Measurements from ENCODE around the gene SHPK.

The SHPK gene

DNA sequence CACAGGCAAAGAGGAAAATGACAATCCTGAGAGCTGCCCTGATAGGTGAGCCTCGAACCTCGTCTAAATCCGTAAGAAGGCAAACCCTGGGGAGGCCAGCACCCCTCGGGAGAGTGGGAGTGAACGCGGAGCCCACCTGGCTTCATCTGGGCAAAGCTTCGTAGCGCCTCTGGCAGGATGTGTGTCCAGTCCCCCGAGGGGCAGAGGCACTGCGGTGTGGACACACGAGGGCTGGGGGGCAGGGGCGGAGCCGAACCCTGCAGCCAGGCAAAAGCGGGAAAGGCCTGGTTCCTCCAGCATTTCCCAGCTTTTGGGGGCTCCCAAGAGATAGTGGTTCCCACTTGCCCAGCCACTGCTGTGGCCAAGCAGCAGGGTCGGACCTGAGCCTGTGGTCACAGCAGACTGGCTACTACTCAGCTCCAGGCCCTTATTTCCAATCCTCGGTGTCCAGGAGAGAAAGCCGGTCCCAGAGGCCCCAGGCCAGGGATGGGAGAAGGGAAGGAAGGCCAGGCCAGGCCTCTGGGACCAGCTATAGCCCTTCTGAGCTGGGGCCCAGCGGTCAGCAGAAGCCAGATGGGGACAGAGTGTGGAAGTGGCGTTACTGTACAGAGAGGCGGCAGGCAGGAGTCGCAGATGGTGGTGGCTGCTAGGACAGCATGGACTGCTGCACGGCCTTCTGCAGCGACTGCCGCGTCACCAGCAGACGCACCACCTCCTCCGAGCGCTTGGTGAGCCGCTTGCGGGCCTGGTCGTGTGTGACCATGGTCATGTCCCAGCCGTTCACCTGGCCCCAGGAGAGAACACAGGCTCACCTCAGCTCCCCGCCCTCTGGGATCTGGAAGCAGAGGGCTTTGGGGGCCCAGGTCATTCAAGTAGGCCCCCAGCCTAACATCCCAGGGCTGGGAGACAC lies 27.3 kb upstream of the SHPK start:
- no peak for DNase-seq (ENCODE audit: low spot score)
- TF ChIP-seq, protein P1, sequence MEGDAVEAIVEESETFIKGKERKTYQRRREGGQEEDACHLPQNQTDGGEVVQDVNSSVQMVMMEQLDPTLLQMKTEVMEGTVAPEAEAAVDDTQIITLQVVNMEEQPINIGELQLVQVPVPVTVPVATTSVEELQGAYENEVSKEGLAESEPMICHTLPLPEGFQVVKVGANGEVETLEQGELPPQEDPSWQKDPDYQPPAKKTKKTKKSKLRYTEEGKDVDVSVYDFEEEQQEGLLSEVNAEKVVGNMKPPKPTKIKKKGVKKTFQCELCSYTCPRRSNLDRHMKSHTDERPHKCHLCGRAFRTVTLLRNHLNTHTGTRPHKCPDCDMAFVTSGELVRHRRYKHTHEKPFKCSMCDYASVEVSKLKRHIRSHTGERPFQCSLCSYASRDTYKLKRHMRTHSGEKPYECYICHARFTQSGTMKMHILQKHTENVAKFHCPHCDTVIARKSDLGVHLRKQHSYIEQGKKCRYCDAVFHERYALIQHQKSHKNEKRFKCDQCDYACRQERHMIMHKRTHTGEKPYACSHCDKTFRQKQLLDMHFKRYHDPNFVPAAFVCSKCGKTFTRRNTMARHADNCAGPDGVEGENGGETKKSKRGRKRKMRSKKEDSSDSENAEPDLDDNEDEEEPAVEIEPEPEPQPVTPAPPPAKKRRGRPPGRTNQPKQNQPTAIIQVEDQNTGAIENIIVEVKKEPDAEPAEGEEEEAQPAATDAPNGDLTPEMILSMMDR (conservative IDR thresholded peaks at IDR 0.05; ENCODE audit: low read depth) = no peak
- POLR2A ChIA-PET (ENCODE audit: low non-redundant PET) = no interaction called here
- CTCF ChIA-PET = no interaction called here
- peak overlapping the region; percentile 92 for H3K27ac ChIP-seq

GRCh38 chr17:3660311-3660891 lies 24.4 kb upstream of the SHPK start:
- TF ChIP-seq, protein P1 (conservative IDR thresholded peaks at IDR 0.05; ENCODE audit: low read depth) = no peak
- POLR2A ChIA-PET (ENCODE audit: low non-redundant PET) = interaction anchor here (0.6 to 1.0 kb wide), 2 partner anchors 24 to 954 kb away, joined by 3 to 5 read pairs; partner anchors contain the start of genes CTNS and SHPK
- peak overlapping the region; percentile 92 for H3K27ac ChIP-seq
- CTCF ChIA-PET = interaction anchor here (0.5 kb wide), 1 partner anchor 832 kb away, joined by 3 read pairs; no protein-coding TSS in a partner anchor
- DNase-seq (ENCODE audit: low spot score) = no peak

- H3K27ac ChIP-seq = peak overlapping the region; percentile 92
- peak; percentile 60 for DNase-seq (ENCODE audit: low spot score)
- ChIA-PET POLR2A (ENCODE audit: low non-redundant PET) (interaction anchor here (0.5 to 1.0 kb wide), 2 partner anchors 23 to 835 kb away, joined by 5 to 6 read pairs; partner anchors contain the start of genes CTNS and SHPK), CTCF (interaction anchor here (0.5 kb wide), 1 partner anchor 832 kb away, joined by 3 read pairs; no protein-coding TSS in a partner anchor)
- TF ChIP-seq, protein P1 (conservative IDR thresholded peaks at IDR 0.05; ENCODE audit: low read depth) = no peak
Measured at GRCh38 chr17:3659541-3660111, 23.6 kb upstream of the SHPK start.

DNA sequence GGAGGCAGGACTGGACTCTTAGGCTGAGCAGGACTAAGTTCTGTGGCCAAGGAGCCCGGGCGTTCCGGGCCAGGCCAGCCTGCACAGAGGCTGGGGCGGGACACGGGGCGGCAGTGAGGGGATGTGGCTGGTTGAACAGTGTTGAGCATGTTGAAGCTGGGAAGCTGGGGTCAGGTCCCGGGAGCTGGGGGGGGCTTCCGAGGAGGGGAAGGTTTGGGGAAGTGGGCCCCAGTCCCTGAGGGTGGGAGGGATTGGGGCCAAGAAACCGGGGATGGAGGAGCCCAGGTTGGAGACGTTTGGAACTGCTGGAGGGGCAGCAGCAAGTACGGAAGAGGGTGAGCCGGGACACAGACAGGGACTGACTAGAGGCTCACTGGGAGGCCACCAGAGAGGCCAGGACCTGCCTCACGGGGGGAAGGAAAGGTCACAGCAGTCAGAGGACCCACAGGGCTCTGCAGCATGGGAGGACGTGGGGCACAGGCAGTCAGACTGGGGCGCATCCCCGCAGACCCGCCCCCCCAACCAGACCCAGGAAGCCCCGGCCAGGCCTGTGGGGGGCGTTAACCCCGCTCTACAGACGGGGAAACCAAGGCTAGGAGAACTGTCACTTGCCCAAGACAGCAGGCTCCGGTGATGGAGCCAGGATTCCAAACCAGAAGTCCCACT lies 22.9 kb upstream of the SHPK start:
- no peak for DNase-seq (ENCODE audit: low spot score)
- H3K27ac ChIP-seq = peak overlapping the region; percentile 92
- ChIA-PET CTCF (no interaction called here), POLR2A (ENCODE audit: low non-redundant PET) (interaction anchor here (0.5 to 1.0 kb wide), 2 partner anchors 23 to 835 kb away, joined by 5 to 6 read pairs; partner anchors contain the start of genes CTNS and SHPK)
- TF ChIP-seq, protein P1 (conservative IDR thresholded peaks at IDR 0.05; ENCODE audit: low read depth) = no peak

DNA sequence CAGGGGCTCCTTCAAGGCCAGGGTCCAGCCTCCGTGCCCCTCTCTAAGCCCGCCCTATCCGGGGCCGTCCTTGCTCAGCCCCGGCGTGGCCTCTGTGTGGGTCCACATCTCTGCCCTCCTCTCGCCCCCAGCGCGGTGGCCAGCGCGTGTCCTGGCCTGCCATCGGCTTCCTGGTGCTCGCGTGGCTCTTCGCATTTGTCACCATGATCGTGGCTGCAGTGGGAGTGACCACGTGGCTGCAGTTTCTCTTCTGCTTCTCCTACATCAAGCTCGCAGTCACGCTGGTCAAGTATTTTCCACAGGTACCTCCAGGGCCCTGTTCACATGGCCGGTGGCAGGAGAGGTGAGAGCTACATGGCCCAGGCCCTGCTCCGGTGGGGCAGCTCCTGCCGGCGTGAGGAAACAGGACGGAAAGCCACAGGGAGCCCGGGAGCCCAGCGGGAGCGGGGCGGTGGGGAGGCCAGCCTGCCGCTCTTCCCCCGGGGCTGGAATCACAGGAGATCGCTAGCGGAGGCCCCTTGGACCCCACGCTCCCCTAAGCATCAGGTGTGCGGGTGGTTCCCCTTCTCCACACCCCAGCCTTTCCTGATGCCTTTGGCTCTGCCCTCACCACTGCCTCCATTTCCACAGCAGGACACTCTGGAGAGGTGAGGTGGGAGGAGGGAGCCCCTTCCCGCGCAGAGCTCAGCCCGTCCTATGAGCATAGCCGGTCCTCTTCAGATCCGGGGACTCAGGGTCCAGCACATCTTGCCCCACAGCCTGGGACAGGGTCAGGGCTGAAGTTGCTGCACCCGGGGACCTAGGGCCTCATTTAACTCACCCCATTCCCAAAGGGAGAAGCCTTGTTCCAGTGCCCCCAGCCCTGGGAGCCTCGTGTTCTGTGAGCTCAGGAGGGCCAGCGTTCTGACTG lies 22.1 kb upstream of the SHPK start:
- no peak for DNase-seq (ENCODE audit: low spot score)
- POLR2A ChIA-PET (ENCODE audit: low non-redundant PET) = no interaction called here
- CTCF ChIA-PET = interaction anchor here (0.6 kb wide), 1 partner anchor 1405 kb away, joined by 6 read pairs; no protein-coding TSS in a partner anchor
- TF ChIP-seq, protein P1 (conservative IDR thresholded peaks at IDR 0.05; ENCODE audit: low read depth) = no peak
- peak overlapping the region; percentile 92 for H3K27ac ChIP-seq
